Measurements from ENCODE around the gene CORO2A.
A peak's percentile ranks its signal among the peaks of the same experiment; 100 is the strongest.
"Not testable (repeated sequence)": the region's sequence is repeated elsewhere in the genome, so short reads cannot be mapped to it uniquely, and the experiment has no call there.

The CORO2A gene

GRCh38 chr9:98130576-98131228 lies 61.7 kb downstream of the CORO2A start:
- H3K4me3 ChIP-seq (replicated peaks; ENCODE audit: low read depth, low read length), result no peak overlapping the region
- no peak for TF ChIP-seq CTCF (IDR thresholded peaks at IDR 0.05; ENCODE audit: low read length, missing control alignments)
- no peak for DNase-seq (ENCODE audit: low read depth)

- DNase-seq (ENCODE audit: low read depth); H3K4me3 ChIP-seq (replicated peaks; ENCODE audit: low read depth, low read length): not testable (repeated sequence)
Measured at GRCh38 chr9:98130060-98130459, 62.4 kb downstream of the CORO2A start.

GRCh38 chr9:98129451-98129881 lies 63.0 kb downstream of the CORO2A start:
- no peak for TF ChIP-seq CTCF (IDR thresholded peaks at IDR 0.05; ENCODE audit: low read length, missing control alignments)
- no peak for DNase-seq (ENCODE audit: low read depth)
- H3K4me3 ChIP-seq (replicated peaks; ENCODE audit: low read depth, low read length), result no peak overlapping the region

- H3K4me3 ChIP-seq (replicated peaks; ENCODE audit: low read depth, low read length), result no peak overlapping the region
- no peak for DNase-seq (ENCODE audit: low read depth)
- no peak for TF ChIP-seq CTCF (IDR thresholded peaks at IDR 0.05; ENCODE audit: low read length, missing control alignments)
Measured at GRCh38 chr9:98128316-98128715, 64.1 kb downstream of the CORO2A start.

GRCh38 chr9:98127226-98127625 lies 65.2 kb downstream of the CORO2A start:
- no peak for DNase-seq (ENCODE audit: low read depth)
- no peak for TF ChIP-seq CTCF (IDR thresholded peaks at IDR 0.05; ENCODE audit: low read length, missing control alignments)
- no peak overlapping the region for H3K4me3 ChIP-seq (replicated peaks; ENCODE audit: low read depth, low read length)

- DNase-seq (ENCODE audit: low read depth), result no peak
- TF ChIP-seq CTCF (IDR thresholded peaks at IDR 0.05; ENCODE audit: low read length, missing control alignments), result no peak
- H3K4me3 ChIP-seq (replicated peaks; ENCODE audit: low read depth, low read length), result no peak overlapping the region
Measured at GRCh38 chr9:98124637-98125426, 67.6 kb downstream of the CORO2A start.

GRCh38 chr9:98124091-98124490 lies 68.3 kb downstream of the CORO2A start:
- H3K4me3 ChIP-seq (replicated peaks; ENCODE audit: low read depth, low read length); DNase-seq (ENCODE audit: low read depth): not testable (repeated sequence)

GRCh38 chr9:98121058-98121457 lies 71.4 kb downstream of the CORO2A start:
- peak; percentile 27 for TF ChIP-seq CTCF (IDR thresholded peaks at IDR 0.05; ENCODE audit: low read length, missing control alignments)
- no peak overlapping the region for H3K4me3 ChIP-seq (replicated peaks; ENCODE audit: low read depth, low read length)
- DNase-seq (ENCODE audit: low read depth), result peak; percentile 38

Data from fibroblast of pulmonary artery (primary cell).